Cardiac septum (tissue), 1 donor: ENCODE results near the gene FXYD4. TPM values are rescaled to one million over a fixed set of nuclear protein-coding genes. Genes with fewer than 3 reads are reported as not detected.
"Not testable (repeated sequence)": the region's sequence is repeated elsewhere in the genome, so short reads cannot be mapped to it uniquely, and the experiment has no call there.

Experiments
- DNase-seq: peaks from one replicate; pipeline ENCODE4 v3.0.0-alpha.2; 2020; ENCODE audit warnings: low spot score
- intact Hi-C: fragments of 100-400 bp; cut with DNase I; formaldehyde crosslinking; loops from one replicate; pipeline ENCODE4 v1.14.0; 2022
- long read RNA-seq: library from polyadenylated mRNA; unstranded; transcript quantifications from one replicate; pipeline ENCODE4 v2.0.0, GENCODE V29; 2021
- total RNA-seq: library from RNA; stranded (reverse); fragmentation: NEBNext Ultra II Directional; extraction: Animal tissue kit (Norgen Biotek cat#: 25700); gene quantifications from one replicate; pipeline ENCODE4 v1.2.1, GENCODE V29; 2021
- donor health status: DM: no; HTN: no; CAD: no.

FXYD4 gene, protein sequence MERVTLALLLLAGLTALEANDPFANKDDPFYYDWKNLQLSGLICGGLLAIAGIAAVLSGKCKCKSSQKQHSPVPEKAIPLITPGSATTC
- total RNA-seq, result not detected
- long read RNA-seq, result 0 reads

DNA sequence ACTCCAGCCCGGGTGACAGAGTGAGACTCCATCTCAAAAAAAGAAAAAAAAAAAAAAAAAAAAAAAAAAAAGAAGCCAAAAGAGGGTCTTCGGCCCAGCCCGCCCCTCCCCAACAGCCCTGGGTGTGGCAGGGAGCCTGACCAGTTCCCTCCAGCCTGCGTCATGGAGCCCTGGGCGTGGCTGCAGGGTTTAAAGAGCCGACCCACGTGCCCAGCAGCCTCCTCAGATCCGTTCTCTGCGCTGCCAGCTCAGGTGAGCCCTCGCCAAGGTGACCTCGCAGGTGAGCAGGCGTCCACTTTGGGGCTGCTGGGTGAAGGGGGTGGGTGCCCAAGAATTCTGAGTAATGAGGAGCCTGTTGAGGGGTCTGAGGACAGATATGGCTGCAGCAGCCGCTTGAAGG lies at the start of gene FXYD4:
Gene FXYD4, plus strand, starts transcription at position 219 of the 400 bp plus-strand sequence. CDS start 2,111 bp downstream, outside the sequence.
- DNase-seq, result no peak
- intact Hi-C loops, result no loop called here

GRCh38 chr10:43322331-43322730 lies 49.1 kb upstream of the FXYD4 start:
- intact Hi-C loops, result no loop called here
- no peak for DNase-seq

GRCh38 chr10:43322769-43323168 lies 48.7 kb upstream of the FXYD4 start:
- intact Hi-C loops, result no loop called here
- DNase-seq, result peak; percentile 95

GRCh38 chr10:43323245-43323644 lies 48.2 kb upstream of the FXYD4 start:
- no peak for DNase-seq
- intact Hi-C loops, result no loop called here

DNA sequence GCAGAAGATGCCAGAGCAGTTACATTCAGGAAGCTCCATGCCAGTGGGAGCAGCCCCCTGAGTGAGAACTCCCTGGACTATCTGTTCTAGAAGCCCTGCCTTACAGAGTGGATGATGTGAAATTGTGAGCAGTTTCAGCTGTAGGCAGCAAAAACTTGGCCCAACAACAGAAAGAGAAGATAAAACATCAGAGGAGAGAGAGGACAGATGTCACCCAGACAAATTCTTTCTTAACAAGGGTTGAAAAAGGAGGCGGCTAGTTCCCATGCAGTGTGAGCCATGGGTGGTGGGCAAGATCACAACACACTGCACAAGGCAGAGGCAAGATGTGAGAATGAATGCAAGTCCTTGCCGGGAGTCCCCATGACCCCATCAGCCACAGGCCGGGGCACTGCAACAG lies 46.6 kb upstream of the FXYD4 start:
- intact Hi-C loops, result no loop called here
- no peak for DNase-seq

GRCh38 chr10:43327171-43327570 lies 44.3 kb upstream of the FXYD4 start:
- intact Hi-C loops, result no loop called here
- DNase-seq, result no peak

DNA sequence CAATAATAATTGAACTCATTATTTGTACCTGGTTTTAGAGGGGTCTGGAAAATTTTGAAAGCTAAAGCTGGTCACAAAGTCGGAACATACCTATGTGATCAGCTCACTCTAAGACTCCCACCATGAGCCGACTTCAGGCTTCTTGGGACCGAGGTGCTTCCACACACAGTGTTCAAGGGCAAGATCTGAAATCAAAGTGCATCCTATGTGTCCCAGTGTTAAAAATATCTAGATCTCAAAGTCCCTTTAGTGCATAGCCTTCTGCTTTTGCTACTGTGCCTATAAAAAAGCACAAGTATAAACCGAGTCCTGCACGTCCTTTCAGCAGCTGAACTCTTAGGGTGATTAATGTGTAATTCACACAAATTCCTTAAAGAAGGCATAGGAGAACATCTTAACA lies 43.5 kb upstream of the FXYD4 start:
- no peak for DNase-seq
- intact Hi-C loops, result no loop called here

DNA sequence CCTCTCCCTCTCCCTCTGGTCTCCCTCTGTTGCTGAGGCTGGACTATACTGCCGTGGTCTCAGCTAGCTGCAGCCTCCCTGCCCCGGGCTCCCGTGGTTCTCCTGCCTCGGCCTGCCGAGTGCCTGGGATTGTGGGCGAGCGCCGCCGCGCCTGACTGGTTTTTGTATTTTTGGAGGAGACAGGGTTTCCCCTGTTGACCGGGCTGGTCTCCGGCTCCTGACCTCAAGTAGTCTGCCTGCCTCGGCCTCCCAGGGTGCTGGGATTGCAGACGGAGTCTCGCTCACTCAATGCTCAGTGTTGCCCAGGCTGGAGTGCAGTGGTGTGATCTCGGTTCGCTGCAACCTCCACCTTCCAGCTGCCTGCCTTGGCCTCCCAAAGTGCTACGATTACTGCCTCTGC lies 42.6 kb upstream of the FXYD4 start:
- intact Hi-C loops, DNase-seq: not testable (repeated sequence)

DNA sequence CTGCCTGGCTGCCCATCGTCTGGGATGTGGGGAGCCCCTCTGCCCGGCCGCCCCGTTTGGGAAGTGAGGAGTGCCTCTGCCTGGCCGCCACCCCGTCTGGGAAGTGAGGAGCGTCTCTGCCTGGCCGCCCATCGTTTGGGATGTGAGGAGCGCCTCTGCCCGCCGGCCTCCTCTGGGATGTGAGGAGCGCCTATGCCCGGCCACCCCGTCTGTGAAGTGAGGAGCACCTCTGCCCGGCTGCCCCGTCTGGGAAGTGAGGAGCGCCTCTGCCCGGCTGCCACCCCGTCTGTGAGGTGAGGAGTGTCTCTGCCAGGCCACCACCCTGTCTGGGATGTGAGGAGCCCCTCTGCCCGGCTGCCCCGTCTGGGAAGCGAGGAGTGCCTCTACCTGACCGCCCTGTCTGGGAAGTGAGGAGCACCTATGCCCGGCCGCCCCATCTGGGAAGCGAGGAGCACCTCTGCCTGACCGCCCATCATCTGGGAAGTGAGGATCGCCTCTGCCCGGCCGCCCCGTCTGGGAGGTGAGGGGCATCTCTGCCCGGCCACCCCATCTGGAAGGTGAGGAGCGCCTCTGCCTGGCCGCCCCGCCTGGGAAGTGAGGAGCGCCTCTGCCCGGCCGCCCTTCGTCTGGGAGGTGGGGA lies 42.1 kb upstream of the FXYD4 start:
- intact Hi-C loops, DNase-seq: not testable (repeated sequence)

- intact Hi-C loops, DNase-seq: not testable (repeated sequence)
Observed at GRCh38 chr10:43330049-43330823, 41.2 kb upstream of the FXYD4 start.

DNA sequence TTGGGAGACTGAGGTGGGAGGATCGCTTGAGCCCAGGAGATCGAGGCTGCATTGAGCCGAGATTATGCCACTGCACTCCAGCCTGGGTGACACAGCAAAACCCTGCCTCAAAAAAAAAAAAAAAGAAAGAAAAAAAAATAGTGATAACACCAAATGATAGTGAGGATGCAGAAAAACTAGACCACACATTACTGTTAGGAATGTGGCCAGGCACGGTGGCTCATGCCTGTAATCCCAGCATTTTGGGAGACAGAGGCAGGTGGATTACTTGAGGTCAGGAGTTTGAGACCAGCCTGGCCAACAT lies 40.7 kb upstream of the FXYD4 start:
- DNase-seq, intact Hi-C loops: not testable (repeated sequence)

DNA sequence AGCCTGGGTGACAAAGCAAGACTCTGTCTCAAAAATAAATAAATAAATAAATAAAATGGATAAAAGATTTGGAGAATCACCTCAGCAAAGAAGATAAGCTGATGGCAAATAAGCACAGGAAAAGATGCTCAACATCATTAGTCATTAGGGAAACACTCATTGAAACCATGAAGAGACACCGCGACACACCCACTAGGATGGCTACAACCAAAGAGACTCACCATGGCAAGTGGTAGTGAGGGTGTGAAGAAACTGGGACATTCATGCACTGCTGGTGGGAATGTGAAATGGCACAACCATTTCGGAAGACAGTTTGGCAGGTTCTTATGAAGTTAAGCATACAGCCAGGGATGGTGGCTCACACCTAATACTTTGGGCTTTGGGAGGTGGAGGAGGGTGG lies 37.8 kb upstream of the FXYD4 start:
- no peak for DNase-seq
- intact Hi-C loops, result no loop called here

DNA sequence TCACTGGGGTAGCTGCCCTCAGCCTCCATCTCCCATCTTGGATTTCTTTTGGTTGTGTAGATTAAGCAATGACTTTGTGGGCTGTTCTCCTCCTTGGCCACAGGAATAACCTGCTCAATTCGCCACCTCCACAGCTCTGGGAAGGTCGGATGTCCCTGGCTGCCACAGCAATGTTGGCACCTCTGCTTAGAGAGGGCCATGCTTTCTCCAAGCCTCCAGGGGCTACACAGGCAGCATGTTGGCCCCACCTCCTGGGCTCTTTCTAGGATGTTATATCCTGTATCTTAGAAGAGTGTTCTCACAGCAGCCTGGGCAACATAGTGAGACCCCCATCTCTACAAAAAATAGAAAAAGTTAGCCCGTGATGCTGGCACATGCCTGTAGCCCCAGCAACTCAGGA lies 35.4 kb upstream of the FXYD4 start:
- no peak for DNase-seq
- intact Hi-C loops, result no loop called here

DNA sequence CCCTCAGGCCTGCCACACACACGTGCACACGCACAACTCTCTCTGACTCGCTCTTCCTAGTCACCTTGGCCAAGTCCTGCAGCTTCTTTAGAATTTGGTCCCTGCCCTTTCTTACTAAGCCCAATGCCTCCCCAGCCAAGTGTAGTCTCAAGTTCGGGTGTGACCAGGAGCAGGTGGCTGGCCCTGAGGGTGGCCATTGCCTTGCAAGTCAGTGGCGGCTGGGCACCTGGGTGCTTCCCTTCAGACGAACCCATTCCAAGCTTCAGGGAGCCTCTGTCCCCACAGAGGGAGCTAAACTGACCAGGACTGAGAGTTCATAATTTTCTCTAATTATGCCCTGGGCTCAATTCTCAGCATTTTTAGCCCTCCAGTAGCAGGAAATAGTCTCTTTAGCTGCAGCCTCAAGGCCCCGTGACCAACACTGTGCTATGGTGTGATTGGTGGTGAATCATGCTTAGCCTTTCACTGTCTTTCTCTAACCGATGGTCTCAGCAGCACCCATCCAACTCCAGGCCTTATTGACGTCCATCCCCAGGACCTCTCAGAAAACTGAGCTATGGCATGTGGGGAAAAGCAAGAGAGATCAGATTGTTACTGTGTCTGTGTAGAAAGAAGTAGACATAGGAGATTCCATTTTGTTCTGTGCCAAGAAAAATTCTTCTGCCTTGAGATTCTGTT lies 34.7 kb upstream of the FXYD4 start:
- no peak for DNase-seq

DNA sequence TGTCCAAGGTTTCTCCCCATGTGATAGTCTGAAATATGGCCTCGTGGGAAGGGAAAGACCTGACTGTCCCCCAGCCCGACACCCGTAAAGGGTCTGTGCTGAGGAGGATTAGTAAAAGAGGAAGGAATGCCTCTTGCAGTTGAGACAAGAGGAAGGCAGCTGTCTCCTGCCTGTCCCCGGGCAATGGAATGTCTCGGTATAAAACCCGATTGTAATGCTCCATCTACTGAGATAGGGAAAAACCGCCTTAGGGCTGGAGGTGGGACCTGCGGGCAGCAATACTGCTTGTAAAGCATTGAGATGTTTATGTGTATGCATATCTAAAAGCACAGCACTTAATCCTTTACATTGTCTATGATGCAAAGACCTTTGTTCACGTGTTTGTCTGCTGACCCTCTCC lies 33.9 kb upstream of the FXYD4 start:
- DNase-seq, intact Hi-C loops: not testable (repeated sequence)

More for the DNA sequence above, 34.7 kb upstream of the FXYD4 start:
- intact Hi-C loops, result no loop called here

DNA sequence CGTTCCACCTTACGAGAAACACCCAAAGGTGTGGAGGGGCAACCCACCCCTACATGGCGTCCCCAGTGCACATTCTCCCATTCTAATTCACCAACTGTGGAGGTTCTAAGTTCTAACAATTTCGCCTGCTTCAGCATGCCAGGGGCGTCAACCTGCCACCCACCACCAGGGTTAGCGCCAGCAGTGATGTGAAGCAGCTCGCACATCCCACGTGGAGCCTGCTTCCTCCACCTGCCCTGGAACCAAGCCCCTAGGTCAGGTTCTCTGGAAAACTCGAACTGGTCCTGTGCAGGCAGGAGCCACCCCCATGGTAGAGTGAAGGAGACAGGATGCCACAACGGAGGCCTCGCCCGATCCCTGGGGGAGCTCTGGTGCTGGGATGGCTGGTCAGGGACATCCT lies 33.3 kb upstream of the FXYD4 start:
- DNase-seq, result no peak
- intact Hi-C loops, result no loop called here

DNA sequence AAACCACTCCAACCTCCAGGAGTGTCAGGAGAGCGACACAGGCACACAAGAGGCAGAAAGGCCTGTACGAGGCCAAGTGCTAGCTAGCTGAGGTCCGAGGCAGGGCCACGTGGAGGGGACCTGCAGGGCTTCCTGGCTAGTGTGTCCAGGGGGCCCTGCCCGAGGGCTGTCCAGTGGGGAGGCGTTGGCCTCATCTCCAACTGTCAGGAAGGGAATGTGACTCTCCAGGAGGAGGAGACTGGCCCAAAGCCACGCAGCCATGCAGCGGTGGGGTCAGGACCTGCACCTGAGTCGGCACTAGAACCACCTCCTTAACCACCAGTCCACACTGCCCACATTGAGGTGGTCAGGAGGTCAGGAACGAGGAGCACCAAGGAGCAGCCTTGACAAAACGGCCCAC lies 32.3 kb upstream of the FXYD4 start:
- no peak for DNase-seq
- intact Hi-C loops, result no loop called here

DNA sequence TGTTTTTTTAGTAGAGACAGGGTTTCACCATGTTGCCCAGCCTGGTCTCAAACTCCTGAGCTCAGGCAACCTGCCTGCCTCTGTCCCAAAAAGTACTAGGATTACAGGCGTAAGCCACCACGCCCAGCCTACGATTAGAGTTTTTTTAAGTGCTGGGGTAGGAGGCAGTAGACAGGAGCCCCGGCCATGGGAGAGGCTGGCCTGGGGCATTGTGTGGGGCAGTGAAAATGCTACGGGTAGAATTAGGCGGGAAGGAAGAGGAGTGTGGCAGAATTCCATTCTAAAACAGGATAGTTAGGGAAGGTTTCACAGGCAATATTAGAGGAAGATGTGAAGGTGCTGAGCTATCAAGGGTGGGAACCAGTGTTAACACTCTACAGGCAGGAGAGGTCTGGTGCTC lies 31.3 kb upstream of the FXYD4 start:
- intact Hi-C loops, result loop anchor here (10.0 kb wide), 2 partner anchors 125 to 475 kb away; no protein-coding TSS in a partner anchor
- no peak for DNase-seq

DNA sequence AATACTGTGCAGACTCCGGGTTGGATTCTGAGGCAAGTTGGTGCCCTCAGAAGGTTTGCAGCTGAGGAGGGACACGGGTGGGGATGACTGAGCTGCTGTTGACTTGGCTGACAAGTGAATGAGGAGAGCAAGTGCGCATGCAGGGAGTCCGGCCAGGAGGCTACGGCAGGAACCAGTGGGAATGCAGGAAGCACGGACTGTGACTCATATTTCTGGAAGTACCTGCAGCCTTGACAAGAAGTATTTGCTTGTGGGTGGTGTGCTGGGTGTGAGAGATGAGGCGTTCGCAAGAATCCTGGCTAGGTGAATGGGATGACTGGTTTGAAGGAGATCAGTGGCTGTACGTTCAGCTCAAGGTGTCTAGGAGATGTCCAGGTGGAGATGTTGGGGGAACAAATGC lies 30.8 kb upstream of the FXYD4 start:
- DNase-seq, result no peak
- intact Hi-C loops, result loop anchor here (10.0 kb wide), 2 partner anchors 126 to 476 kb away; no protein-coding TSS in a partner anchor

- DNase-seq, result no peak
- intact Hi-C loops, result loop anchor here (10.0 kb wide), 2 partner anchors 127 to 477 kb away; no protein-coding TSS in a partner anchor
Observed at GRCh38 chr10:43341450-43341849, 30.0 kb upstream of the FXYD4 start.
